ENCODE results near the gene PALS1.

PALS1 gene

DNA sequence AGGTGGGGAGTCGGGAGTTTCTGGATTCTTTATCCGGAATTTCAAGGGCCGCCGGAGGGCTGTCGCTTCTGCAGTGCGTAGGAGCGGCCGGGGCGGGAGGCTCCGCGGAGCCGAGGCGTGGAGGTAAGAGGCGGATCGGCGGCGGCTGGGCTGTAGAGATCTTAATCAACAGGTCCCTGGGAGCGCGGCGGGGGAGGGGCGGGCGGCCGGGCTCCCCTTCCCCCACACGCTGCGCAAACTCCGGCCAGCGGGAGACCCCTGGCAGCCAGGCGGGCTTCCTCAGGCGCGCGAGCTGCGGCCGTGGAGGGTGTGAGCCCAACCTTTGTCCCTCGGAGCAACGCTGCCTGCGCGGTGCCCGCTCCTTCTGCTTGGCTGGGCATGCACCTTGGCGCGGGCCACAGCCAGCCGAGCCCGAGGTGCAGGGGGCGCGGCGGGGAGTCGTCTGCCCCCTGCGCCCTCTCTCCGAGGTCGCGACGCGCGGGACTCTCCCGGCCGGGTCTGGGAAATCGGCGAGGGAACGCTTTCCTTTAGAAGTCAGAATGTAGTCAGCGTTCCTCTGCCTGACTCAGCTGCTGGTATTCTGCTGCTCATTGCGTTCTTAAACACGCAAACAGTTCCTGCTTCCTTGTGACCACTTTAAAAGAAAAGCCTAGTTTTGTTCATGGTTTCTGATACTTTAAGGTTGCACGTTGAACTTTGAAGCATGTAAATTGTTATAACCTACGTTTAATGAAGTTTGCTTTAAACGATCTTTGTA is at the start of gene PALS1:
TSS of gene PALS1 (plus strand) at position 25 of the 757 bp plus-strand sequence. CDS start 37,736 bp downstream, outside the sequence.
- no peak for DNase-seq (ENCODE audit: low read depth, low spot score)

DNA sequence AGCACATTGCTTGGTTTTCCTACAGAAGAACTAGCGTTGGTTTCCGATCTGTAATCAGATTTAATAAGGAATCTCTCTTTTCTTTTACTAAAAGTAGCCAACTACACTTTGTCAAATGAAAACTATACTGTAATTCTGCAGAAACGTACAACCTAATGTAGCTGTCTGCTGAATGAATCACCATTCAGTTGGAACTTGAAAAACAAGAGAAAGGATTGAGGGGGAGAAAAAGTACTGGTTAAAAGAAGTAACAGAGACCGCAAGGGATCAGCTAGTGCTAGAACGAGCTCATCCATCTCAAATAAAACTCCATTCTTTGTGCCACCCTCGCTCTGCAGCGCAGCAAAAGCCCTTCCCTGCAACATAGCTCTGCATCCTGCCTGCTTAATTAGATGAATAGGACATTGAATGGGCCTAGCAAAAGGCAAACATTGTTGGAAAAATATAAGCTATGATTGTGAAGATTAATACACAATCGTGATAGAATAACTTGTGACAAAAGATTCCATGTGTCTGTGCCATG is 49.4 kb upstream of the PALS1 start:
- DNase-seq (ENCODE audit: low read depth, low spot score): no peak

DNA sequence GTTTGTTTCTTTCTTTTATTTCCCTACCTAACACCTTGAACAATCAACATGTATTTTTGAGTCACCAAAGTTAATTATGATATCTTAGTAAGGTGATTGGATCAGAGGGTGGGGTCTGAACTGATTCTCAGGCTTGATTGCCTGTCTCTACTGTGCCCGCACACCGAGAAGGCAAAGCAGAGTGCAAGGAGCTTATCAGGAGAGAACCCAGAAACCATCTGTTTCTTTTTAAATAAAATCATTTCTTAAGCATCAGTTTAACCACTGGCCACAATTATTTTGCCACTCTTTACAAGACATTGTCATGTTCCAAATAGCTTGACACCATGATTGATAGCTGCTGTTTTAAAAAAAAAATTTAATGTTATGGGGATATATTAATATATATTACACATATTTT is 48.9 kb upstream of the PALS1 start:
- no peak for DNase-seq (ENCODE audit: low read depth, low spot score)

DNA sequence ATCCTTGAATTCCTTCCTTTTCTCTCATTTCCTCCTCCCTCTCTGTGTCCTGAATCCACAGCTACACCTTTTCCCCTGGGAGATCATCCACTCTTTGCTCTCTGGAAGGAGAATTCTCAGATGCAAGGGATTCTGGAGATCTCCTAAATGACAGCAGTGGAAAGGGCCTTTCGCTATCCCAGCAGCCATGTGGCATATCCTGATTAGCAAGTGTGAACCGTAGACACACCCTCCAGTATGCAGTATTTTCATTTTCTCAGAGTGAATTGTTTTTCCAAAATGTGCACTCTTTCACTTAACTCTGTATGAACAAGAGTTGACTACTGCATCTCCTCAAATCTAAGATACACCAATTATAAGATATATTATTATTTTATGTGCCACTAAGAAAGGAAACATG is 46.0 kb upstream of the PALS1 start:
- no peak for DNase-seq (ENCODE audit: low read depth, low spot score)

DNA sequence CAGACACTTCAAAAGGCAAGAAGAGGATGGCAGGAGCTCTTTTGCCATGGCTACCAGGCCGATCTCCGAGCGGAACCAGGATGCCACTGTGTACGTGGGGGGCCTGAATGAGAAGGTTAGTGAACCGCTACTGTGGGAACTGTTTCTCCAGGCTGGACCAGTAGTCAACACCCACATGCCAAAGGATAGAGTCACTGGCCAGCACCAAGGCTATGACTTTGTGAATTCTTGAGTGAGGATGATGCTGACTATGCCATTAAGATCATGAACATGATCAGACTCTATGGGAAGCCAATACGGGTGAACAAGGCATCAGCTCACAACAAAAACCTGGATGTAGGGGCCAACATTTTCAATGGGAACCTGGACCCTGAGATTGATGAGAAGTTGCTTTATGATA is 42.2 kb upstream of the PALS1 start:
- no peak for DNase-seq (ENCODE audit: low read depth, low spot score)

DNA sequence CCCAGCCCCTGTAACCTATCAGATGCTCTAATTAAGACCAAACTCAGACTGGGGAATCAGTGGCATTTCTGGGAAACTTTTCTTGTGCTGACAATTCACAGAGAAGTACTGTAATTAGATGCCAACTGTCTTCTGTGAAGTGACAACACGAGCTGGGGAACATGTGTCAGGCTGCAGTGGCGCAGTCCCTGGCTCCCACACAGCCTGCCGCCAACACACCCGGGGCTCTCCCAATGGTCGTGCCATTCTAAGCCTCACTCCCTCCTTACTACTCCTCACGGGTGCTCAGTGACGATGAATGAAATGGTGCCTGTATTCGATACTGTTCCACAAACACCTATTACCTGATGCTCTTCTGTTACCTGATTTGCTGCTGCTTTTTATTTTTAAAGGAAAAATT is 33.4 kb upstream of the PALS1 start:
- DNase-seq (ENCODE audit: low read depth, low spot score): no peak

DNA sequence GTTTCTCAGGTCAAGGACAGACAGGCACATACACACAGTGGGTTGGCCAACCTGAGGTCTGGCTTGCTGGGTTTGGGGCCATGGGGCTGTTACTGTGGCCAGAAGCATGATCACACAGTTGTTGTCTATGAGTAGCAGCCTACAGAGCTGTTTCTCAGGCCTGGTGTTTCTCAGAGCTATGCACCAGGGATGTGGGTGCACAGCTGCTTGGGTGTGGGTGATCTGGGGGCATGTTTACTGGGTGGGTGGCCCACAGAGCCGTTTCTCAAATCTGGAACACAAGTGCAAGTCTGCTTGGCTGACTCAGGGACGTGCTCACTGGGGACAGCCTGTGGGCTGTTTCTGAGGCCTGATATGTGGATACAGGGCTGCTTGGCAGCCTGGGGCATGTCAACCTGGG is 23.1 kb upstream of the PALS1 start:
- DNase-seq (ENCODE audit: low read depth, low spot score): no peak

DNA sequence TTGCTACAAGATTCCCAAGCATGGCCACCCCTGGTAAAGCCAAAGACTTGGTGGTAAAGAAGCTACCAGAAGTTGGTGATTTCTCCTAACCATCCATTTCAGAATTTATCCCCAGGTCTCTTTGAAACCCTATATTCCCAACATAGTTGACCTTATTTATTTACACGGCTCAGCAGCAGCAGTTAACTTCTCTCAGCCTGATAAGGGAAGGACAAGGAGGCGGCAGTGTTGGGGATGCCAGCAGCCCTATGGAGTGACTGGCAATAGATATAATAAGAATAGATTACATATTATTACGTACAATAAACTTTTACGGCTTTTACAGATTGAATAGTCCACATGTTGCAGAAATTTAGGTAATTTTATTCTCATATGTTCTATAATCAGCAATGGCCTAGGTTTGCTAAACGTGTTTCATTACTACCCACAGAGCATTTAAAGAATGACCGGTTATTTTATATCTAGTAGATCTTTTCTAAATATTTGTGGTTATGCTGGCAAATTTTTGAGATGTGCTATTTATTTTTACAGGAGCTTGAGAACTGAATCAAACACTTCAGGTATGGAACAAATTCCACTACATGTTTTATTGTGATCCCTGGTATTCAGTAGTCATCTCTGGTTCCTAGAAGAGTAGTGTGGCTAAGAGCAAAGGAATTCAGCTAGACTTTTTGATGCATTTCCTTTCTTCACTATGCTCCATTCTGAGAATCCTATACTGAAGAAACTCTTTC is 19.8 kb upstream of the PALS1 start:
- DNase-seq (ENCODE audit: low read depth, low spot score): no peak

DNA sequence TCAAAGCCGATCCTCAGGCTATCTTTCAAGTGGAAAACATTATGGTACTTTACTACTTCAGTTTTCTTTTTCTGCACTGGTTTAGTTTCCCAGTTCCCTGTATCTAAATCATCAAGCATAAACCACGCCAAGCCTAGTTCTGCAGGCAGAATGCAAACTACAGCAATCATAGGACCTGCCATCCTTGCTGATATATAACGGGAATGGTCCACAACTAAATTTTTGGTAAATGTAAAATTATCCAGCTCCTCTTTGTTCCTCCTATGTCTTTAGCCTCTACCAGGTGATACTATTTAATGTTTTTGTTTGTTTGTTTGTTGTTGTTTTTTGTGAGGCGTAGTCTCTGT is 19.3 kb upstream of the PALS1 start:
- no peak for DNase-seq (ENCODE audit: low read depth, low spot score)

DNA sequence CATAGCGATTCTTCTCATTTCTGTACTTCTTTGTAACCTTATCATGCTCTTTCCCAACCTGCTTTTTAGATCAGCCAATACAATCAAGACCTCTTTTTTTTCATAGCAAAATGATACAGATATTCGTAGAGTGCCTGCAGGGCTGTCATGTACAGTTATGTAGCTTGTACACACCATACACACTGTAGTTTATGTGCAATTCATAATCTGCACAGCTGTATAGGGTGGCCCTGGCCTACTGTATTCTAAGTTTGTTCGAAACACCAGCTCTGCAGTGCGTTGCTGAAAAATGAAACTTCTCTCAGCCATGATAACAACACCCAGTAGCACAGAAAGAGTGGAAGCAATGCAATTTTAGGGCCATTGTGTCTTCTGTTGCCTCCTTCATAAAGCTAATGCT is 15.7 kb upstream of the PALS1 start:
- DNase-seq (ENCODE audit: low read depth, low spot score): no peak

DNA sequence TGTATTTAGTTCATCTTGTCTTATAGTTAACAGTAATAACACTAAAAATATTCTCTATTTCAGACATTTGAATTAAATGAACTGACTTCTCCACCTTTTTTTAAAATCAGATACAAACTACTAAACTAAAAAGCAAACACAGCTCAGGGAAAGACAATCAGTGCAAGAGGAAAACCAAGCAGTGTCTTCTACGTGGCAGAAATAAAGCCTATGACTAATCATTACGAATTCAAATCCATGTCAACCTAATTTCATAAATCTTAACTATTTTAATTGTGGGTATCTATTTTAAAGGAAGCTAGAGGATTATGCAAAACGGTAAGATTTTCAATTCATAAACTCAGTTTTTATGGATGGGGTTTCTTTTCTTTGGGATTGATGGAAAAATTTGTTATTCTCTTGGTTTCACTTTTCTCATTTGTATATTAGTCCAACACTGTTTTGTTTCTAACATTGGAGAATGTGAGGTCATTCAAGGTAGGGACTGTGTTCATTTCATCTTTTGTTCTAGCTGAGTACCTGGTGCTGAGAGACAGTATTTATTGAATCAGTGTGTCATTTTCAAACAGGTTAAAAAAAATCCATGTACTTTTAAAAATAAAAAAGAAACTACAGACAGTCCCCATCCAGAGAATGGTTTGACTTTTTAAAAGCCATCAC is 12.8 kb upstream of the PALS1 start:
- DNase-seq (ENCODE audit: low read depth, low spot score): no peak

DNA sequence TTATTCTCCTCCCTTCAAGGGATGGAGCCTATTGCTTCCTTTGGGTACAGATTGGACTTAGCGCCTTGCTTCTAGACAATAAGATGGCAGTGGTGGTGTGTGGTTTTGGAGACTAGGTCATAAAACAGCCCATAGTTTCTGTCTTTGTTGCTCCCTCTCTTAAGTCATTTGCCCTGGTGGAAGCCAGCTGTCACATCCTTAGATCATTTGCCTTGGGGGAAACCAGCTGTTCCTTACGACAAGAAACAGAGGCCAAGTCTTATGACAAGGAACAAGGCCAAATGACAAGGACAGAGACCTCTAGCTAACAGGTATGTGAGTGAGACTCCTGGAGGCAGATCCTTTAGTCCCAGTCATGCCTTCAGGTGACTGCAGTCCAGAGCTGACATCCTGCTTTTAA is 9.2 kb upstream of the PALS1 start:
- no peak for DNase-seq (ENCODE audit: low read depth, low spot score)

DNA sequence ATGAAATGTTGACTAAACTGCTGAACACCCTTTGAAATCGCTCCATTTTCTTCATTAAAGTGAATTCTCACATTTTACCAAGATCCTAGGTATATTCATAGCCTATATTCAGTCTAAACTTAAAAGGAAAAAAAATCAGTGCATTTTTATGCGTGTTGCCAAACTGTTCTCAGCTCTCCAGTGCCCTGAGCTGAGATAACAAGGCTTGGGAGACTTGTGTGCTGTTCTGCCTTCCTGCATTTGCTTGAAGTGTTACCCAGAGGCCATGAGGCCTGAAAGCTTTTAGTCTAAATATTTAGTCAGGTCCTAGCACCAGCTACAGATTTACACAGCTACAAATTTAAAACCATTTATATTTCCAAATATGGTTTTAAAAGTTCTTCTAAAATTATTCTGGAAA is 8.6 kb upstream of the PALS1 start:
- no peak for DNase-seq (ENCODE audit: low read depth, low spot score)

DNA sequence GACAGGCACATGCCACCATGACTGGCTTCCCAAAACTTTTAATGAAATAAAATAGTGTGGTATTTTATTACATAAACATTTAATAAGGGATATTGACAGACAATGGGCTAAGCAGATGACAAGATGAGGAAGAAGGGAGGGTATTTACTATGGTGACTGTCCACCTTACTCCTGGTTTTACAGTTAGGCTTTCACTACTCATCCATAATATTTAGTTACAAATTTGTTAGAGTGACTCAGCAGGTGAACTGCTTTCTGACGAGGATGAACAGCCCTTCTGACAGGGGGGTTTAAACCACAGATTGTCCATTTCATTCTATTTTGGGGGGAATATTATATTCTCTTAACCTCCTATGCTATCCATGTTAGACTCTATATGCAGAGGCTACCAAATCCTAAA is 3.6 kb upstream of the PALS1 start:
- DNase-seq (ENCODE audit: low read depth, low spot score): no peak

DNA sequence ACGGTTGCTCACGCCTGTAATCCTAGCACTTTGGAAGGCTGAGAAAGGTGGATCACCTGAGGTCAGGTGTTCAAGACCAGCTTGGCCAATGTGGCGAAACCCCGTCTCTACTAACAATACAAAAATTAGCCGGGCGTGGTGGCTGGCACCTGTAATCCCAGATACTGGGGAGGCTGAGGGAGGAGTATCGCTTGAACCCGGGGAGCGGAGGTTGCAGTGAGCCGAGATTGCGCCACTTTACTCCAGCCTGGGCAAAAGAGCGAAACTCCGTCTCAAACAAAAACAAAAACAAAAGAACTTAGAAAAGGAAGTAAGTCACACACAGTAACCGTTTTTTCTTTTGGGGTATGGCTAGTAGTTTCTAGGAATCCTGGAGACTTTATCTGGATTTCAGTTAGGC is 1.7 kb upstream of the PALS1 start:
- no peak for DNase-seq (ENCODE audit: low read depth, low spot score)

DNA sequence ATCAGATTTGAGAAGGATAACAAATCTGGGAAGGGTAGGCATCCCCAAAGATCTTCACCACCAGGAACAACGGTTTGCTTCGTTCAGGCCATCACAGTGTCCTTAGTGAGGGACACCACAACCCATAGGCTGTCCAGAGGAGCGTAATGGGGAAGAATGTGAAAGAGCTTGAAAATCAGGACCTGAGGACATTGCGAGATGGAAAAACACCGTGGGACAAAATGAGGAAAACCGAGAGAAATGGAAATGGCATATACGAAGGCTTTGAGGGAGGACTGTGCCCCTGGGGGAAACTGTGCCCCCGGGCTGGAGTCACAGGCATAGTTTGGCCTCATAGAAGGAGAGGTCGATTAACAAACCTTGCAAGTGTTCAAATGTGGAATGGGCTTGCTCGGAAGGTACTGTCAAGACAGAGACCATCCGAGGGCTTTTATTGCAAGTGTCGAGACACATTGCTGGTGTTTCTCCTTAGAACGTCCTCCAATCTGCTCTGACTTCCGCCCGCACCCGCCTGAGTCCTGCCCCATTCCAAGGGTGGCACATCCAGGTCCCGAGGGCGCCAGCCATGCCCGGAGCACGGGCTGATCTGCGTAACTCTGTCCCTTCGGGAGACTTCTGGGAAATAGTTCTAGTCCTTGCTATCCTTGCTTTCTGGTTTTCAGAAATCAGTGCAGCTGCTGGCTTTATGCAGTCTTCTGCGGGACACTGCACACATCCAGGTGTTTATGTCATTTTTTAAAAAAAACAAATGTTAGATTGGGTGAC is 885 bp upstream of the PALS1 start:
- DNase-seq (ENCODE audit: low read depth, low spot score): no peak

DNA sequence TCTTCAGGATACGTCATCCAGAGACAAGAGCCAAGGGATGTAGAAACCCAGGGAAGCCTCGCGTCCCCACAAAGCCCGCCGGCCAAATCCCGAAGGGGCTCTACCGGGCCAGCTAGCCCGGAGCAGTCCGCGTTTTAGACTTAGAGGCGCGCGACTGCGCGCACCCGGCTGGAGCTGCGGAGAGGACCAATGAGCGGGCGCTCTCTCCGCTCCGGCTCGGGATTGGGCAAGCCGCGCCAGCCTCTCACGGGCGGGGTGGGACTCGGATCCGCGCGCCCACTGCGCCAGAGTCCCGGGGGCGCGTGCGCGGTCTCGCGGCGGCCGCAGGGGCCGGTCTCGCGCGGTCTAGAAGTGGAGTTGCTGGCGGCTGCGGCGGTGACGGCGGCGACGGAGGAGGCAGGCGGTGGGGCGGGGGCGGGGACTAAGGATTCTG is 241 bp upstream of the PALS1 start:
- DNase-seq (ENCODE audit: low read depth, low spot score): peak; percentile 93

DNA sequence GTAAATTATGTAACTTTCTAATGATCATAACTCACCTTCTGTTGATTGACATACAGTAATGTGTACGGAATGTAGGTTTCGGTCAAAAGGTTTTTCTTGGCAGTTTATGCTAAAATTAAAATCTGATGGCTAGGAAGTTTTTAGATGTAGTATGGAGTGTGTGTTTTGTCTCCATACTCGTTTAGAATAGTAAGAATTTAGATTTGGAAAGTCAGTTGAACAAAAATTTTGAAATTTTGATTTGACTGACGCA is 859 bp downstream of the PALS1 start:
- DNase-seq (ENCODE audit: low read depth, low spot score): no peak

DNA sequence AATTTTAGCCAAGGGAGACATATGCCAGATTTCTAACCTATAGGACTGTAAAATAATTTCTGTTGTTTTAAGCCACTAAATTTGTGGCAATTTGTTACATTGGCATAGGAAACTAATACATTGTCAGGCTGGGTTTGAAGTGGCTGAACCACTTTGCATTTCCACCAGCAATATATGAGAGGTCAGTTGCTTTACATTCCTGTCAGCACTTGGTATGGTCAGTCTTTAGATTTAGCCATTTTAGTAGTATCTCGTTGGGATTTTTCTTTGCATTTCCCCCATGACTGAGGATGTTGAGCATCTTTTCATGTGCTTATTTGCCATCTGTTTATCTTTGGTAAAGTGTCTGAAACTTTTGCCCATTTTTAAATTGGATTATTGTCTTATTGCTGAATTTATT is 3.9 kb downstream of the PALS1 start:
- no peak for DNase-seq (ENCODE audit: low read depth, low spot score)

DNA sequence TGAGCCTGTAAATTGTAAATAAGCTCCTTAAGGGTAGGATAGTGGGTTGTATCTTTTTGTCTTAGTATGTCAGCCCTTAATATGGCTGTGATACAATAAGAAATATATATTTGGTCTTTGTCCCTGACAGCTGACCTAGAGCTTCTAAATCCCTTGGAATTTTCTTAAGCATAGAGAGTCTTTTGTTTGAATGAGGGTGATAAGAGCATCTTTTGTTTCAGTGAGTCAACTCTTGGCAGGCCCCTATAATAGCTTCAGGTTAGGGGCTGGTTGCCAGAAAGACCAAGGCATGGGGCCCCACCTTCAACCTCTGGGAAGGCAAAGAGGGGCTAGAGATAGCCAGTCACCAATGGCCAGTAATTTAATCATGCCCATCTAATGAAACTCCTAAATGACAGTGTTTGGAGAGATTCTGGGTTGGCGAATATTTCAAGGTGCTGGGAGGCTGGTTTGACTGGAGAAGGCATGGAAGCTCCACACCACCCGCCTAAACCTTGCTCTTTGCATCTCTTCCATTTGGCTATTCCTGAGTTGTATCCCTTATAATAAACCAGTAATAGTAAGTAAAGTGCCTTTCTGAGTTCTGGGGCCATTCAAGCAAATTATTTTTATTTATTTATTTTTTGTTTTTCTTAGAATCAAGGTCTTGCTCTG is 10.5 kb downstream of the PALS1 start:
- no peak for DNase-seq (ENCODE audit: low read depth, low spot score)

DNA sequence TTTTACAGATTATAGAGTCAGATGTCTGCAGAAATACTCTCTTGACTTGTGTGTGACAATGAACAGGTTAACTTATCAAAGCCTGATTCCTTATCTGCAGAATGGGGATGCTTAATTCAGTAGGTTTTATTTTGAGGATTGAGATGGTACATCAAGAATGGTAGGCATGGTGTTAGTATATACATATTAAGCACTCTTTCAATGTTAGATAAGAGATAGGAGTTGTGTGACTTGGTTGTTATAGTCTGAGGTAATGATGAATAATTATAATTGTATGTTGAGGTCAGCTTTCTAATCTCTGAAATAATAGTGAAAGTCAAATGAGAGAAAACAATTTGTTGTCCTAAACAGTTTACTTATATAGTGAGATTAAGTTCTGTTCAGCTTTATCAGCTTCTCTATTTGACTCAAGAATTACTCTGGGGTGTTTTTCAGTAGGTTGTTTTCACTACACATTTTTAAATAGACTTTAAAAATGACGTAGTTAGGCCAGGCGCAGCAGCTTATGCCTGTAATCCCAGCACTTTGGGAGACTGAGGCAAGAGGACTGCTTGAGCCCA is 11.9 kb downstream of the PALS1 start:
- DNase-seq (ENCODE audit: low read depth, low spot score): no peak
